ENCODE results near the gene TTLL9. TPM values are rescaled to one million over a fixed set of nuclear protein-coding genes. Genes with fewer than 3 reads are reported as not detected.

The TTLL9 gene
- total and polyA plus RNA-seq, 8 donors, result 0.20 to 6.2 (median 2.3) TPM

DNA sequence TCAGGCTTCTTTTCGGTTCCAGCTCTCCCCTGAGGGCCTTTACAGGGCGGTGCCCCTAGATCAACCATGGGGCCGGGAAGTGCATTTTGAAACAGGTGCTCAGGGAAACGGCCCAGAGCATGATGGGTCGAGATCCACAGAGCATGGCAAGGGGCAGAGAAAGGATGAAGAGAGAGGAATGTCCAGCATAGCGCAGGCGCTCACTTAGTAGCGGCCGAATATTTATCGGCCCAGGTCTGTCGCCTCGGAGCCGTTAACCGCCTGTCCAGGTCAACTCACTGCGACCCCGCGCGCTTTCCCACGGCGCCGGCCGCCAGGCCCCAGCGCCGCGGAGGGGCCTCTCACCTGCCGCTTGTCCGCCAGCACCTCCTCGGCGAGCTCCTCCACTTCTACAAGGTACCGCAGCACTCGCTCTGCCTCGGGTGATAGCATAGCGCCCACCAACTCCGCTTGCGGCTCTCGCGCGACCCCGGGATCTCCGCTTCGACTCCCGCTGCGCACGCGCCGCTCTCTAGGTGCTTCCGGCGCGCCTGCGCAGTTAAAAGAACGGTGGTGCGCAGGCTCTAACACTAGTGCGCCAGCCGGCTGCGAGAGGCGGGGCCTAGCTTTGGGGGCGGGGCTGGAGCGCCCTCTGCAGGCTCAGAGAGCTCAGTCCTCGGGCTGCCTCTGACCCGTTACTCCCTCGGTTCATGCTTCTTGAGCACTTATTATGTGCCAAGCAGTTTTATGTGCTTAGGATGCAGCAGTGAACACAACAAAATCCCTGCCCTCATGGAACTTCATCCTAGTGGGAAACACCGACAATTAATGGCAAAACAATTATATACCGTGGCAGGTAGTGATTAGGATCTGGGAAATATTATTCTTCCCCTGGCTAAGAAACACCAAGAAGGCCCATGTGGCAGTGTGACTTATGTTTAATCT is 81.4 kb downstream of the TTLL9 start, which contains the start of gene PDRG1:
TSS of gene PDRG1 (minus strand) at position 517 of the 924 bp plus-strand sequence. CDS start at position 432, 85 bp downstream.
- intact Hi-C loops (cut with DNase I), result loop anchor here in 1 of 2 donors (5.0 kb wide), 1 partner anchor 99 kb away; no protein-coding TSS in a partner anchor
- Histone ChIP-seq H3K4me1 (peaks cover 8 to 19% of the 10 kb centered on the region in 2 donors), H3K36me3 (peaks cover 0 to 29% of the 10 kb centered on the region in 2 donors), H3K4me3 (peak within 1 kb of the TSS; percentile 94 to 100), H3K9me3 (no peaks in the 10 kb centered on the region), H3K27ac (peak within 1 kb of the TSS; percentile 55 to 73), H3K27me3 (peaks cover 0 to 21% of the 10 kb centered on the region in 2 donors)
- TF ChIP-seq CTCF (IDR thresholded peaks at IDR 0.05), result peak; percentile 90 to 92
- DNase-seq (peak; percentile 94 to 99 (median 96)), ATAC-seq (peak; percentile 100)

GRCh38 chr20:31953556-31954148 is 83.2 kb downstream of the TTLL9 start:
- ATAC-seq (no peak), DNase-seq (no peak)
- Histone ChIP-seq H3K4me1 (peaks cover 8 to 19% of the 10 kb centered on the region in 2 donors), H3K27me3 (peaks cover 0 to 29% of the 10 kb centered on the region in 2 donors), H3K9me3 (no peaks in the 10 kb centered on the region), H3K4me3 (no peak overlapping the region), H3K36me3 (peaks cover 0 to 11% of the 10 kb centered on the region in 2 donors), H3K27ac (no peak overlapping the region)
- TF ChIP-seq CTCF (IDR thresholded peaks at IDR 0.05), result no peak
- intact Hi-C loops (cut with DNase I), result loop anchor here in 1 of 2 donors (5.0 kb wide), 1 partner anchor 101 kb away; no protein-coding TSS in a partner anchor

DNA sequence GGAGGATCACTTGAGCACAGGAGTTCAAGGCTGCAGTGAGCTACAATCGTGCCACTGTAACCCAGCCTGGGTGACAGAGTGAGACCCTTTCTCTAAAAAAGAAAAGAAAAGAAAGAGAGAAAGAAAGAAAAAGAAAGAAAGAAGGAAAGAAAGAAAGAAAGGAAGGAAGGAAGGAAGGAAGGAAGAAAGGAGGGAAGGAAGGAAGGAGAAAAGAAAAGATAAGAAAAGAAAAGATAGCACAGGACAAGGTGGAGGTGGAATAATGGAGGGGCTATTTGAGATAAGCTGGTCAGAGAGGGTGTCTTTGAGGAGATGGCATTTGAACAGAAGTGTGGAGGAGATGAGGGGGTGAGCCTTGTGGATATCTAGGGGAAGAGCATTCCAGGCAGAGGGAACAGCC is 84.1 kb downstream of the TTLL9 start:
- H3K4me1 ChIP-seq, result peaks cover 8 to 19% of the 10 kb centered on the region in 2 donors
- DNase-seq, result no peak
- H3K27me3 ChIP-seq, result peaks cover 0 to 30% of the 10 kb centered on the region in 2 donors
- H3K36me3 ChIP-seq, result peaks cover 0 to 2% of the 10 kb centered on the region in 2 donors
- TF ChIP-seq CTCF (IDR thresholded peaks at IDR 0.05), result no peak
- no peak overlapping the region for H3K27ac ChIP-seq
- no peak for ATAC-seq
- no peaks in the 10 kb centered on the region for H3K9me3 ChIP-seq
- intact Hi-C loops (cut with DNase I), result loop anchor here in 1 of 2 donors (5.0 kb wide), 1 partner anchor 102 kb away; no protein-coding TSS in a partner anchor
- no peak overlapping the region for H3K4me3 ChIP-seq

GRCh38 chr20:31956556-31957526 is 86.4 kb downstream of the TTLL9 start:
- Histone ChIP-seq H3K9me3 (no peaks in the 10 kb centered on the region), H3K4me1 (peaks cover 0 to 4% of the 10 kb centered on the region in 2 donors), H3K27me3 (peaks cover 0 to 30% of the 10 kb centered on the region in 2 donors), H3K27ac (no peak overlapping the region), H3K36me3 (no peaks in the 10 kb centered on the region), H3K4me3 (no peak overlapping the region)
- intact Hi-C loops (cut with DNase I), result no loop called here
- ATAC-seq (no peak), DNase-seq (no peak)
- TF ChIP-seq CTCF (IDR thresholded peaks at IDR 0.05), result no peak
